ENCODE measurements around the gene RRAGC.

The RRAGC gene

DNA sequence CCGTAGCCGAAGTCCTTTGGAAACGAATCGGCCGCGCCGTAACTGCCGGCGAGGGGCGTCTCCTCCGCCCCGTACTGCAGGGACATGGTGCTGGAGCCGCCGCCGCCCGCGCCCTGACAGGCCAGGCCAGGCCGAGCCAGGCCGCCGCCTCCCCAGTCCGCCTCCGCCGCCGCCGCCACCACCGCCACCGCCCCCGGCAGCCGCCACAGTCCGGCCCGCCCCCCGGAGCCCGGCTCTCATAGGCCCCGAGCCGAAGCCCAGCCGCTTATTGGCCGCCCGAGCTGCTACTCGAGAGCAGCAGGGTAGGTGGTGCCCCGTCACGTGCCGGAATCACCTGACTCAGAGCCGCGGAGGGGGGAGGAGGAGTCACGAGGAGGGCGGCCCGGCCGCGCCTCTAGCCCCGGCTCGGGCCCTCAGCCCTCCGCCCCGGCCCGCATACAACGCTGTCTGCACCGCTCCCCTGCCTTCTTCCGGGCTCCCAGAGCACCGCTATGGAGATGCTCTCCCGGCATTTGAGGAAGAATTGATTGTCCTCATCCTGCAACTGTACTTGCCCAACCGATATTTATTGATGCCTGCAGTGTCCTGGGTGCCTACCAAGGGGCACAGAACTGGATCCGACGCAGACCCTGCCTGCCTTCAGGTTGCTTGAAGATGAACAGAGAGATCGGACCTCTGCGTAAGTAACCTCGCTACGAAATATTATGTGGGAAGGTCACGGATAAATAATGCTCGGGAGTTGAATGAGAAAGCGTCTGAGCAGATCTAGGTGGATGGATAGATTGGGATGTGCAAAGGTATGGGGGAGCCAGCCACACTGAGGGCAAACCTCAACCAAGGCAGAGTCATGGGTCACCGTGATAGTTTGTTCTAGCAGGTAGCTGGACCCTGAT, at the start of gene RRAGC:
TSS of gene RRAGC (minus strand) at position 212 of the 893 bp plus-strand sequence. CDS start at position 86, 126 bp downstream.
- DNase-seq (ENCODE audit: low spot score) = peak; percentile 95

DNA sequence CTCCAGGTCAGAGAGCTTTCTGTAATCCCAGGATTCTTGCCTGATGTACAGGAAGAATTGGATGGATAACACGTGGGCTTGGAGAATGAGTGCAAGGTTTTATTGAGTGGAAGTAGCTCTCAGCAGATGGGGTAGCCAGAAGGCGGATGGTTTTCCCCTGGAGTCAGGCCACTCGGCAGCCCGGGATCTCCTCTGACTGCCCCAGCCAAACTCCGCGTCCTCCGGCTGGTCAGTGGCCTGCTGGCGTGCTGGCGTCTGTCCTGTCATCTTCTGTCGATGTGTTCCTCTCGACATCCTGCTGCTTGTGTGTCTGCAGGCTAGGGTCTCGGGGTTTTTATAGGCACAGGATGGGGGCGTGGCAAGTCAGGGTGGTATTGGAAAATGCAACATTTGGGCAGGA, 49.2 kb upstream of the RRAGC start:
- no peak for DNase-seq (ENCODE audit: low spot score)

DNA sequence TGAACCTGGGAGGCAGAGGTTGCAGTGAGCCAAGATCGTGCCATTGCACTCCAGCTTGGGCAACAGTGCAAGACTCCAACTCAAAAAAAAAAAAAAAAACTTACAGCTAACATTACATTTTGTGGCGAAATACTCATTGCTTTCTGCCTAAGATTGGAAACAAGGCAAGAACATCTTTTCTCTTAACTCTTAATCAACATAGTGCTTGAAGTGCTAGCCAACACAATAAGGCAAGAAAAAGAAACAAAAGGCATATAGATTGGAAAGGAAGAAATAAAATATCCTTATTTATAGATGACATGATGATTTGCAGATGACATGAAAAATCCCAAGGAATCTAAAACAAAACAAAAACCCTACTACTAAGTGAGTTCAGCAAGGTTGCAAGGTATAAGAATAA, 46.4 kb upstream of the RRAGC start:
- no peak for DNase-seq (ENCODE audit: low spot score)

DNA sequence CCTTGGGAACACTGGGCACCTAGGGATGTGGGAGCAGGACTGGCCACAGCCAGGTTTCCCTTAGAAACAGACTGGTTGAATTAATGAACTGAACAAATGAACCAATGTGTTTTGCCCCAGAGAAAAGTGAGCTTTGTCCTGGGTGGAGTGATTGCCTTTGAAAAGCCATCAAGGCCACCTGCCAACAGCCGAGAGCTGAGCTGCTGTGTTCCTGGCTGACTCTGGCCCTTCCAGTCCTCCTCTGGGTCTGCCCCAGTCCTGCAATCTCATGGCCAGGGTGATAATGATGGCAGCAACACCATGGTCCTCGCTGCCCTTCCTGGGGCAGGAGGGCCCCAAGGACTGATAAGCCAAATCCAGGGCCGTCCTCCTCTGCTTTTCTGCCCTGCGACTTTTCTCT, 40.0 kb upstream of the RRAGC start:
- no peak for DNase-seq (ENCODE audit: low spot score)

DNA sequence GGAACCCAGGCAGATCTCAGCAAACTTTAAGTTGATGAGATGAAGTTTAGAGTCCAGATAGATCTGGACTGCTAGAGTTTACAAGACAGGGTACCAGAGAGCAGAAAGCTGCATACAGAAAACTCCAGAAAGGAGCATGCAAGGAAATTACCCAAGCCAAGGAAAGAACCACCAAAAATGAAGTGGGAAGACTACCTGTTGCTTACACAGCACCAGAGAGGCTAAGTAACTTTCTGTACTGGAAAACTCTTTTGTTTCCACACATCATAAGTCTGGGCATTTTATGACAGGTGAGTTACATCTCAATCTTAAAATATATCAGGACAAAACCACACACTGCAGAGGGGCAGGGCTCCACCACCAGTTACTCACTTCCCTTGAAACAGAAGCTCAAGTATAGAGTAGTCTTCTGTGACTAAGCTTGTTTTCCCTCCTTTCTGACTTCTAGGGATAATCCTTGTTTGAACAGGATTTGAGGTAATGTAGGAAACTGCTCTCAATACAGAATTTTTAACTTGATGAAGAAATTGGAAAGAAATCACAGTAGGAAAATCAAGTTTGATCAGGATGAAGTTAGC, 39.2 kb upstream of the RRAGC start:
- DNase-seq (ENCODE audit: low spot score) = no peak

DNA sequence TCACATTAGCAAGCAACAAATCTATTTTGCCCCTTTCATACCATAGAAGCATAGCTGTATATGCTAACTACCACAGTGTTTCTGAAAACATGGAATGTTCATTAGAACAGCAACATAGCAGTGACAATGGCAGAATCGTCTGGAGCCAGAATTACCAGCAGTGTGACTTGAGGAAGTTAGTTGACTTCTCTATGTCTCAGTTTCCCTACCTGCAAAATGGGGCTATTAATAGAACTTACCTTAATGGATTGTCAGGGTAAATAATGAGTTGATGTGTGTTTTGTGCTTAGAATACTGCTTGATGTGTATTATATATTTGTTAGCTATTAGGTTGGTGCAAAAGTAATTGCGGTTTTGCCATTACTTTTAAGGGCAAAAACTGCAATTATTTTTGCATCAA, 36.6 kb upstream of the RRAGC start:
- DNase-seq (ENCODE audit: low spot score) = no peak

DNA sequence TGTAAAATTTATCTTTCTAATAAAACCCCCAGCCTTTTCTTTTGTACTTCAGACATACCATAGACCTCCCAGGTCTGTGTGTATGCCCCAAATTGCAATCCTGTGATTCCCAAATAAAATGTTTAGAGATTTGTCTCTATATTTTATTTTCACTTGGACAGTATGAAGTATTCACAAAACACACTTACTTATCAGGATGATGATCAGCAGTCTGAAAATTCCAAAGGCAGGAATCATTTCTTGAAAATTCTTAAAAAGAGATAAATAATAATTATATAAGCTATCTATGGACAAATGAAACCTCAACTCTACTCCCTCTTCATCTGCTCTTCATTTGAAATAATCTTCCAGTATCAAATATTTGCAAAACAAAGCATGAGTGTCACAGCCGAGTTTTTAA, 33.4 kb upstream of the RRAGC start:
- DNase-seq (ENCODE audit: low spot score) = no peak

- peak; percentile 13 for DNase-seq (ENCODE audit: low spot score)
Measured at GRCh38 chr1:38891753-38892152, 32.2 kb upstream of the RRAGC start.

- no peak for DNase-seq (ENCODE audit: low spot score)
Measured at GRCh38 chr1:38889589-38889988, 30.0 kb upstream of the RRAGC start.

GRCh38 chr1:38888423-38889333, 29.1 kb upstream of the RRAGC start:
- no peak for DNase-seq (ENCODE audit: low spot score)

DNA sequence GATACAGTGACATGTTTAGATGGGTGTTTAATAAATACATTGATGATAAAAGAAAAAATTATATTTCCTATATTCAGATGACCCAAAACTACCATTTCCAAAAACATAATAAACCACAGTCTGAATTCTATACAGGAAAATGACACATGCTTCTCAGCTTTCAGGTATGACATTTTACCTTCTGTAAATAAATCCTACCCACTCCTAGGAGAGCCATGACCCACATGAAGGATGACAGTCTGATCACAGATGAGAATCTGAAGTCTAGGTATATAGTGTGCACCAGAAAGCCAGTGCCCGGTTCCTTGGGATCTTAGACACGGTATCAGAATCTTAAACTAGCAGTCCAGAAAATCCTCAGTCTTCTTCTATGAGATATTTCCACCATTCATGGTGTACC, 25.5 kb upstream of the RRAGC start:
- no peak for DNase-seq (ENCODE audit: low spot score)

GRCh38 chr1:38881487-38881886, 21.9 kb upstream of the RRAGC start, which contains the start of gene GJA9:
GJA9 (minus strand) TSS chr1:38881587; CDS start chr1:38876098, 5,489 bp downstream.
- DNase-seq (ENCODE audit: low spot score) = no peak

DNA sequence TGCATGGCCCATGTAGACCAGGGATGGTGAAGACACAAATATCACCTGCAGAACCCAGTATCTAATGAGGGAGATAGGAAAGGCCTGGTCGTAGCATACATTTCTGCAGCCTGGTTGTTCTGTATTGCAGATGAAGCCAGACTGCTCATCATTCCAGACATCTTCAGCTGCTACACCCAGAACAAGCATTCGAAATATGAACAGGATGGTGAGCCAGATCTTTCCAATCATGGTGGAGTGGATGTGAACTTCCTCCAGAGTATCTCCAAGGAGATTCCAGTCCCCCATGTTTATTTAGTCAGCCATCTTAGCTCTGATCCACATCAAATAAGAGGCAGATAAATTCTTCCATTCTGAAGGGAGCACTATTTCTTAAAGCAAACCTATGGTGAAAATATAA, 16.2 kb upstream of the RRAGC start:
- DNase-seq (ENCODE audit: low spot score) = no peak

- peak; percentile 94 for DNase-seq (ENCODE audit: low spot score)
Measured at GRCh38 chr1:38873027-38873969, 13.7 kb upstream of the RRAGC start, which contains the start of gene MYCBP. MYCBP (minus strand) TSS chr1:38873348; CDS start chr1:38873305, 43 bp downstream.

GRCh38 chr1:38872401-38873026, 12.9 kb upstream of the RRAGC start:
- no peak for DNase-seq (ENCODE audit: low spot score)

DNA sequence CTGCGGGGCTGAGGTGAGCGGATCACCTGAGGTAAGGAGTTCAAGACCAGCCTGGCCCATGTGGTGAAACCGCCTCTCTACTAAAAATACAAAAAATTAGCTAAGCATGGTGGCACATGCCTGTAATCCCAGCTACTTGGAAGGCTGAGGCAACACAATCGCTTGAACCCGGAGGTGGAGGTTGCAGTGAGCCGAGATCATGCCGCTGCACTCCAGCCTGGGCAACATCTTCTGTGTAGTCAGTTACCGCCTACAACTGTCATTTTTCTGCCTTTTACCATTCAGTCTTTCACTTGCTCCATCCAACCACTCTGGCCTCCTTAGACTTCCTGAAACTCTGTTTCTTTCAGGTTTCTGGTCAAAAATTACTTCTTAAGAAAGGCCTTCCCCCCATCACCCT, 11.4 kb upstream of the RRAGC start:
- DNase-seq (ENCODE audit: low spot score) = no peak

DNA sequence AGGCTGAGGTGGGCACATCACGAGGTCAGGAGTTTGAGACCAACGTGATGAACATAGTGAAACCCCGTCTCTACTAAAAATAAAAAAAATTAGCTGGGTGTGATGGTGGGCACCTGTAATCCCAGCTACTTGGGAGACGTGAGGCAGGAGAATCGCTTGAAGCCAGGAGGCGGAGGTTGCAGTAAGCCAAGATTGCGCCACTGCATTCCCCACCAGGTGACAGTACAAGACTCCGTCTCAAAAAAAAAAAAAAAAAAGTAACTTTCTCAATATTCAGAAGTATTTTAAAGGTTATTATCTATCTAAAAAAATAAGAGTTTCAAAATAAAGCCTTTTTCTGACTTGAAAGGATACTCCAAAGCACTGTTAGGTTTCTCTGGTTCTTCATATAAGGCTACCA, 7.6 kb upstream of the RRAGC start:
- DNase-seq (ENCODE audit: low spot score) = no peak

- no peak for DNase-seq (ENCODE audit: low spot score)
Measured at GRCh38 chr1:38865112-38865715, 5.6 kb upstream of the RRAGC start.

DNA sequence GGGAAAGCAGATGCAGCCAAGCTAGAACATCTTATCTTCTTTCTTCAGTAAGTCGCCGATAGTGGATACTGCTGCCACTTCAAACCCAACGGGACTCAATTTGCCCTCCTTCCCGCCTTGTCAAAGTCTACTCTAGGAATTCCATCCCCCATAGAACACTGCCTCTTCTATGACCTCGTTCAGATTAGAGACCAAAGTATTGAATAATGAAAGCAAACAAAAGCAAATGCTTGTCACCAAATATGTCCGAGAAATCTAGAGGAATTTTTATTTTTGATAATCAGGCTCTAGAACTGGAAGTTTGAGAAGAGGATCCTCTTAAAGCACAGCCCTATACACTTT, 853 bp upstream of the RRAGC start:
- no peak for DNase-seq (ENCODE audit: low spot score)

- DNase-seq (ENCODE audit: low spot score) = peak; percentile 61
Measured at GRCh38 chr1:38858833-38859560, 575 bp downstream of the RRAGC start.
